Gastrocnemius medialis (tissue), 4 donors: ENCODE data around the gene FOCAD. TPM values are rescaled to one million over a fixed set of nuclear protein-coding genes. Genes with fewer than 3 reads are reported as not detected.

ENCODE experiments used
- ATAC-seq, 2 donors: fragments of 150-250 bp; one replicate each; pipeline ENCODE4 v1.9.1; 2016
- DNase-seq, 2 donors: peaks; one replicate each; pipeline ENCODE4 v3.0.0-alpha.2; 2019
- H3K27ac ChIP-seq, 4 donors: fragments of 200-600 bp; sonication (generic); 1 replicate in 1 of 4; 2 replicates in 3 of 4; pipeline ENCODE4 v1.5.1; 2016 to 2018; ENCODE audit warnings: mild to moderate bottlenecking in 2 of 4, moderate library complexity in 1 of 4
- H3K27me3 ChIP-seq, 3 donors: fragments of 200-600 bp; sonication (generic) in 2 of 3; 1 replicate in 1 of 3; 2 replicates in 2 of 3; pipeline versions ENCODE4 v1.5.1 to v1.6.0; 2016 to 2019; ENCODE audit warnings: mild to moderate bottlenecking in 1 of 3, moderate library complexity in 1 of 3
- H3K36me3 ChIP-seq, 2 donors: fragments of 200-600 bp; sonication (generic) in 1 of 2; one replicate each; pipeline ENCODE4 v1.5.1; 2017 to 2018
- H3K4me1 ChIP-seq, 2 donors: fragments of 200-600 bp; sonication (generic) in 1 of 2; one replicate each; pipeline ENCODE4 v1.5.1; 2016 to 2017; ENCODE audit warnings: mild to moderate bottlenecking in 2 of 2
- H3K4me3 ChIP-seq, 4 donors: fragments of 200-600 bp; sonication (generic) in 3 of 4; 1 replicate in 1 of 4; 2 replicates in 3 of 4; pipeline ENCODE4 v1.5.1; 2016 to 2019; ENCODE audit warnings: mild to moderate bottlenecking in 2 of 4
- H3K9me3 ChIP-seq, 3 donors: fragments of 200-600 bp; sonication (generic) in 2 of 3; 1 replicate in 1 of 3; 2 replicates in 2 of 3; pipeline ENCODE4 v1.5.1; 2016 to 2019
- CTCF ChIP-seq, 5 experiments: fragments of 450-650 bp in 3 of 5; fragments of 200-600 bp in 2 of 5; sonication (generic) in 2 of 5; IDR thresholded peaks in 4 of 5; conservative IDR thresholded peaks in 1 of 5; 1 replicate in 4 of 5; 2 replicates in 1 of 5; pipeline ENCODE4 v1.5.1; 2016 to 2019; ENCODE audit warnings: antibody characterized with exemption in 5 of 5, mild to moderate bottlenecking in 3 of 5, moderate library complexity in 3 of 5
- POLR2A ChIP-seq, 2 donors: fragments of 450-650 bp; IDR thresholded peaks; one replicate each; pipeline ENCODE4 v1.6.1; 2017; ENCODE audit warnings: antibody characterized with exemption in 2 of 2, mild to moderate bottlenecking in 2 of 2, moderate library complexity in 2 of 2
- in situ Hi-C, 4 donors: fragments of 200-750 bp; cut with MboI; loops; one replicate each; pipeline versions ENCODE4 v1.15.0 to v1.8.0; 2017; ENCODE audit warnings: low sequenced_read_pairs in 4 of 4
- intact Hi-C: fragments of 100-400 bp; cut with DNase I; formaldehyde crosslinking; loops from one replicate; pipeline ENCODE4 v1.15.1; 2023; ENCODE audit warnings: low total_unique reads
- total RNA-seq, 4 donors: library from RNA; depleted of rRNA; stranded (reverse); fragments of >200 nt; gene quantifications; one replicate each; pipeline versions ENCODE4 v1.1.0 to v1.2.3, GENCODE V29; 2016

Gene FOCAD
- total RNA-seq, 4 donors from 2014 or later = 19.5 to 36.0 (median 28.6) TPM

- H3K9me3 ChIP-seq = no peaks in the 10 kb centered on the region
- no peaks in the 10 kb centered on the region for H3K27me3 ChIP-seq
- in situ Hi-C loops = loop anchor here in 3 of 4 donors (10.0 to 25.0 kb wide), 2 partner anchors 232 to 234 kb away; no protein-coding TSS in a partner anchor
- DNase-seq (no peak), ATAC-seq (no peak)
- no peak for TF ChIP-seq POLR2A (IDR thresholded peaks at IDR 0.05)
- no peak for TF ChIP-seq CTCF (IDR thresholded peaks at IDR 0.05 in 4 of 5, conservative IDR thresholded peaks at IDR 0.05 in 1 of 5)
- intact Hi-C loops = no loop called here
- H3K4me3 ChIP-seq = no peak overlapping the region
- peaks cover 0 to 13% of the 10 kb centered on the region in 2 donors for H3K36me3 ChIP-seq
- no peak overlapping the region for H3K27ac ChIP-seq
- H3K4me1 ChIP-seq = no peaks in the 10 kb centered on the region
These were observed 196.6 kb downstream of the FOCAD start for GRCh38 chr9:20880675-20881074.

- in situ Hi-C loops = loop anchor here in 3 of 4 donors (10.0 to 25.0 kb wide), 2 partner anchors 227 to 230 kb away; no protein-coding TSS in a partner anchor
- TF ChIP-seq CTCF (IDR thresholded peaks at IDR 0.05 in 4 of 5, conservative IDR thresholded peaks at IDR 0.05 in 1 of 5) (peak in 3 of 5 experiments; percentile 13 to 60 (median 41)), POLR2A (IDR thresholded peaks at IDR 0.05) (no peak)
These were observed 201.0 kb downstream of the FOCAD start for GRCh38 chr9:20884985-20885593.

GRCh38 chr9:20898885-20899554 lies 215.0 kb downstream of the FOCAD start:
- H3K27me3 ChIP-seq = no peaks in the 10 kb centered on the region
- DNase-seq = no peak
- ATAC-seq = no peak
- H3K27ac ChIP-seq = no peak overlapping the region
- in situ Hi-C loops (loop anchor here in 2 of 4 donors (25.0 kb wide), 1 partner anchor 213 kb away; no protein-coding TSS in a partner anchor), intact Hi-C loops (no loop called here)
- TF ChIP-seq CTCF (IDR thresholded peaks at IDR 0.05 in 4 of 5, conservative IDR thresholded peaks at IDR 0.05 in 1 of 5) = no peak
- TF ChIP-seq POLR2A (IDR thresholded peaks at IDR 0.05) = no peak
- H3K4me1 ChIP-seq = no peaks in the 10 kb centered on the region
- H3K4me3 ChIP-seq = no peak overlapping the region
- no peaks in the 10 kb centered on the region for H3K36me3 ChIP-seq
- no peaks in the 10 kb centered on the region for H3K9me3 ChIP-seq

More at GRCh38 chr9:20884985-20885593, 201.0 kb downstream of the FOCAD start:
- Histone ChIP-seq H3K27ac (no peak overlapping the region), H3K9me3 (no peaks in the 10 kb centered on the region), H3K4me3 (no peak overlapping the region), H3K36me3 (peaks cover 0 to 19% of the 10 kb centered on the region in 2 donors), H3K4me1 (no peaks in the 10 kb centered on the region), H3K27me3 (no peaks in the 10 kb centered on the region)
- DNase-seq (peak in 1 of 2 donors; percentile 23), ATAC-seq (no peak)
- intact Hi-C loops = loop anchor here (5.0 kb wide), 1 partner anchor 227 kb away; no protein-coding TSS in a partner anchor

- no peaks in the 10 kb centered on the region for H3K27me3 ChIP-seq
- intact Hi-C loops = no loop called here
- no peaks in the 10 kb centered on the region for H3K36me3 ChIP-seq
- H3K4me1 ChIP-seq = no peaks in the 10 kb centered on the region
- DNase-seq (no peak), ATAC-seq (no peak)
- no peak overlapping the region for H3K27ac ChIP-seq
- no peak overlapping the region for H3K4me3 ChIP-seq
- no peaks in the 10 kb centered on the region for H3K9me3 ChIP-seq
- no peak for TF ChIP-seq CTCF (IDR thresholded peaks at IDR 0.05 in 4 of 5, conservative IDR thresholded peaks at IDR 0.05 in 1 of 5)
- no peak for TF ChIP-seq POLR2A (IDR thresholded peaks at IDR 0.05)
- in situ Hi-C loops = no loop called here
These were observed 219.2 kb downstream of the FOCAD start for GRCh38 chr9:20903212-20903611.
